Fibroblast of lung (primary cell): ENCODE measurements around the gene TTI1.

Experiments
- CTCF ChIP-seq, 2 donors: IDR thresholded peaks in 1 of 2; conservative IDR thresholded peaks in 1 of 2; 1 replicate in 1 of 2; 2 replicates in 1 of 2; pipeline ENCODE4 v1.5.1; 2011 to 2012; ENCODE audit warnings: low read length in 2 of 2, control low read depth in 1 of 2, inconsistent platforms in 1 of 2, low read depth in 1 of 2, mild to moderate bottlenecking in 1 of 2
- EZH2 ChIP-seq: IDR thresholded peaks from 2 replicates; pipeline ENCODE4 v1.5.1; 2012; ENCODE audit warnings: low read length, control low read depth, mild to moderate bottlenecking; ENCODE audit errors: missing control alignments

- TF ChIP-seq CTCF (conservative IDR thresholded peaks at IDR 0.05 in 1 of 2, IDR thresholded peaks at IDR 0.05 in 1 of 2; ENCODE audit: low read depth in 1 of 2, low read length in 2 of 2), result no peak
- no peak for TF ChIP-seq EZH2
Observed at GRCh38 chr20:37976887-37977286, 56.4 kb downstream of the TTI1 start.
